Measurements from ENCODE around the gene ERC2.

ERC2 gene

DNA sequence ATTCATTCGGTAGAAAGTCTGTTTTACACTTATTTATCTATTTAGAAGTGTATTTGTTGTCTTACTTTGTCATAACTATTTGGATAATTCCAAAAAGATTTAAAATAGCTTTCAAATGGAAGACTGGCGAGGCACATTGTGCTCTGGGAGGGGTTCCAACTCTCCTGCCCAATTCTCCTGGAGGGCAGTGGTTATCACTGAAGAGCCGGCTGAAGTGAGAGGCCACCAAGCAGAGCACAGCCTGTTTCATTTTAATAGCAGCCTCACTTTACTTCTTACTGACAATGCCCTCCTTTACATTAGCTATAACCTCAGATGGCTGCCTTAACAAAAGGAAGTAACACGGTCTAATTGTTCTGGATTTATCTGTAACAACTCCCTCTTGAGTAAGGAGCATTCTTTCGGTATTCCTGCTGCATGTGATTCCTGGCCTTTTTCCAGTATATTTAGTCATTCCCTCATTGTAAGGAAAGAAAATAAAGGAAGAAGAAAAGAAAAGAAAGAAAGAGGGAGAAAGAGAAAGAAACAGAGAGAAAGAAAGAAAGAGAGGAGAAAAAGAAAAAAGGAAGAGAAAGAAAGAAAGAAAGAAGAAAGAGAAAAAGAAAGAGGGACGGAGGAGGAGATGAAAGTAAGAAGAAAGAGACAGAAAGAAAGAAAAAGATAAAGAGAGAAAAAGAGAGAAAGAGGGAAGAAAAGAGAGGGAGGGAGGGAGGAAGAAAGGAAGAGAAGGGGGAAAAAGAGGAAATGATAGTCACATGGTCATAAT, 641.4 kb downstream of the ERC2 start:
- H3K27ac ChIP-seq (ENCODE audit: low read depth, low read length, poor library complexity, severe bottlenecking) = no peak overlapping the region
- no peaks in the 10 kb centered on the region for H3F3A ChIP-seq (ENCODE audit: insufficient read depth, low read length)
- no peak overlapping the region for H3K4me3 ChIP-seq (ENCODE audit: low read depth, low read length, poor library complexity, severe bottlenecking)
- no peak overlapping the region for H3K4me2 ChIP-seq (ENCODE audit: low read length)
- no peaks in the 10 kb centered on the region for H4K20me1 ChIP-seq (ENCODE audit: insufficient read depth, low read length)
- H3K36me3 ChIP-seq (ENCODE audit: insufficient read depth, low read length) = no peaks in the 10 kb centered on the region
- H3K9ac ChIP-seq (ENCODE audit: low read length) = no peak overlapping the region
- H3K9me3 ChIP-seq (ENCODE audit: low read length) = no peaks in the 10 kb centered on the region
- peaks cover 4% of the 10 kb centered on the region for H3K4me1 ChIP-seq (ENCODE audit: insufficient read depth, low read length, severe bottlenecking)
- no peak overlapping the region for H2AFZ ChIP-seq (ENCODE audit: low read length)
- no peaks in the 10 kb centered on the region for H3K27me3 ChIP-seq (ENCODE audit: insufficient read depth, low read length)
- TF ChIP-seq EZH2 (IDR thresholded peaks at IDR 0.05; ENCODE audit: borderline replicate concordance, low read length) = no peak
- TF ChIP-seq, protein P1, sequence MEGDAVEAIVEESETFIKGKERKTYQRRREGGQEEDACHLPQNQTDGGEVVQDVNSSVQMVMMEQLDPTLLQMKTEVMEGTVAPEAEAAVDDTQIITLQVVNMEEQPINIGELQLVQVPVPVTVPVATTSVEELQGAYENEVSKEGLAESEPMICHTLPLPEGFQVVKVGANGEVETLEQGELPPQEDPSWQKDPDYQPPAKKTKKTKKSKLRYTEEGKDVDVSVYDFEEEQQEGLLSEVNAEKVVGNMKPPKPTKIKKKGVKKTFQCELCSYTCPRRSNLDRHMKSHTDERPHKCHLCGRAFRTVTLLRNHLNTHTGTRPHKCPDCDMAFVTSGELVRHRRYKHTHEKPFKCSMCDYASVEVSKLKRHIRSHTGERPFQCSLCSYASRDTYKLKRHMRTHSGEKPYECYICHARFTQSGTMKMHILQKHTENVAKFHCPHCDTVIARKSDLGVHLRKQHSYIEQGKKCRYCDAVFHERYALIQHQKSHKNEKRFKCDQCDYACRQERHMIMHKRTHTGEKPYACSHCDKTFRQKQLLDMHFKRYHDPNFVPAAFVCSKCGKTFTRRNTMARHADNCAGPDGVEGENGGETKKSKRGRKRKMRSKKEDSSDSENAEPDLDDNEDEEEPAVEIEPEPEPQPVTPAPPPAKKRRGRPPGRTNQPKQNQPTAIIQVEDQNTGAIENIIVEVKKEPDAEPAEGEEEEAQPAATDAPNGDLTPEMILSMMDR (IDR thresholded peaks at IDR 0.05; ENCODE audit: low read length) = no peak
- H3K79me2 ChIP-seq (ENCODE audit: insufficient read depth, low read length) = no peaks in the 10 kb centered on the region
- H3K9me2 ChIP-seq (ENCODE audit: low read depth, low read length) = no peaks in the 10 kb centered on the region

DNA sequence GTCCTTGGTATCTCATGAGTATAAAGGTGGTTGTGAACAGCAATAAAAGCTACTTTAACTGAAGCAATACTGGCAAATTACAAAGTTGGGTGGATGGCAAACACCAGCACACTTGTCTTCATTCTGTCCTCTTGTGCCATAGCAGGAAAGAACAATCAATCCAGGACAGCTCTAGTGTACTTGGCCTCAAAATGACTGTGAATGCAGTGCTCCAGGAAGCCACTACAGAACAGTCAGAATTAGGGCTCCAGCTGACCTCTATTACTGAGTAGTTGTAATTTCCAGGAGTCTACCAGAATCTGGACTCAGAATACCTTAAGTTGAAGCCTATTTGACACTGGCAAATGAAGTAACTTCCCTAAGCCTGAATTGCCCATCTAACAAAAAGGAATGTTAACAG, 642.2 kb downstream of the ERC2 start:
- H3K9me2 ChIP-seq (ENCODE audit: low read depth, low read length) = no peaks in the 10 kb centered on the region
- no peak for TF ChIP-seq EZH2 (IDR thresholded peaks at IDR 0.05; ENCODE audit: borderline replicate concordance, low read length)
- TF ChIP-seq, protein P1 (IDR thresholded peaks at IDR 0.05; ENCODE audit: low read length) = no peak
- no peak overlapping the region for H2AFZ ChIP-seq (ENCODE audit: low read length)
- no peak overlapping the region for H3K4me2 ChIP-seq (ENCODE audit: low read length)
- H3K4me1 ChIP-seq (ENCODE audit: insufficient read depth, low read length, severe bottlenecking) = peaks cover 4% of the 10 kb centered on the region
- no peak overlapping the region for H3K27ac ChIP-seq (ENCODE audit: low read depth, low read length, poor library complexity, severe bottlenecking)
- H3K4me3 ChIP-seq (ENCODE audit: low read depth, low read length, poor library complexity, severe bottlenecking) = no peak overlapping the region
- no peaks in the 10 kb centered on the region for H3K36me3 ChIP-seq (ENCODE audit: insufficient read depth, low read length)
- H3K79me2 ChIP-seq (ENCODE audit: insufficient read depth, low read length) = no peaks in the 10 kb centered on the region
- H4K20me1 ChIP-seq (ENCODE audit: insufficient read depth, low read length) = no peaks in the 10 kb centered on the region
- no peak overlapping the region for H3K9ac ChIP-seq (ENCODE audit: low read length)
- H3K9me3 ChIP-seq (ENCODE audit: low read length) = no peaks in the 10 kb centered on the region
- no peaks in the 10 kb centered on the region for H3K27me3 ChIP-seq (ENCODE audit: insufficient read depth, low read length)
- H3F3A ChIP-seq (ENCODE audit: insufficient read depth, low read length) = no peaks in the 10 kb centered on the region

DNA sequence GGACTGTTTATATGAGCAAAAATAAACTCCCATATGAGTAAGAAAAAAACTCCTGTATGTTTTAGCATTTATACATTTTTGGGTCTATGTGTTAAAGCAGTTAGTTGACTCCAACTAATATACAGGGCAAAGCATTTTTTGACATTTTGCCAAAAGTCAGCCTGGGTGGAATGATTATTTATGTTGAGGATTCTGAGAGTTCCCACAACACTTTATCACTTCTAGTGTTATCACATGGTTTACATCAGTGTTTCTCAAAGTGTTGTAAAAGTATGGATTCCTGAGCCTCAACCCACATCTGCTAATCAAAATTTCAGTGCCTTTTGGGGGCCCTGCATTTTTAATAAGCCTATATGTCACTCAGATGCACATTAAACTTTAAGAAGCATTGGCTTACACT, 643.9 kb downstream of the ERC2 start:
- H3F3A ChIP-seq (ENCODE audit: insufficient read depth, low read length) = no peaks in the 10 kb centered on the region
- H3K9ac ChIP-seq (ENCODE audit: low read length) = no peak overlapping the region
- H3K4me2 ChIP-seq (ENCODE audit: low read length) = no peak overlapping the region
- no peaks in the 10 kb centered on the region for H3K36me3 ChIP-seq (ENCODE audit: insufficient read depth, low read length)
- no peaks in the 10 kb centered on the region for H4K20me1 ChIP-seq (ENCODE audit: insufficient read depth, low read length)
- no peaks in the 10 kb centered on the region for H3K9me2 ChIP-seq (ENCODE audit: low read depth, low read length)
- H3K27ac ChIP-seq (ENCODE audit: low read depth, low read length, poor library complexity, severe bottlenecking) = no peak overlapping the region
- H3K27me3 ChIP-seq (ENCODE audit: insufficient read depth, low read length) = no peaks in the 10 kb centered on the region
- no peak overlapping the region for H3K4me3 ChIP-seq (ENCODE audit: low read depth, low read length, poor library complexity, severe bottlenecking)
- no peaks in the 10 kb centered on the region for H3K9me3 ChIP-seq (ENCODE audit: low read length)
- peaks cover 4% of the 10 kb centered on the region for H3K4me1 ChIP-seq (ENCODE audit: insufficient read depth, low read length, severe bottlenecking)
- H2AFZ ChIP-seq (ENCODE audit: low read length) = no peak overlapping the region
- no peaks in the 10 kb centered on the region for H3K79me2 ChIP-seq (ENCODE audit: insufficient read depth, low read length)
- no peak for TF ChIP-seq EZH2 (IDR thresholded peaks at IDR 0.05; ENCODE audit: borderline replicate concordance, low read length)
- TF ChIP-seq, protein P1 (IDR thresholded peaks at IDR 0.05; ENCODE audit: low read length) = no peak
